ENCODE measurements around the gene VWA5B1.

VWA5B1 gene

DNA sequence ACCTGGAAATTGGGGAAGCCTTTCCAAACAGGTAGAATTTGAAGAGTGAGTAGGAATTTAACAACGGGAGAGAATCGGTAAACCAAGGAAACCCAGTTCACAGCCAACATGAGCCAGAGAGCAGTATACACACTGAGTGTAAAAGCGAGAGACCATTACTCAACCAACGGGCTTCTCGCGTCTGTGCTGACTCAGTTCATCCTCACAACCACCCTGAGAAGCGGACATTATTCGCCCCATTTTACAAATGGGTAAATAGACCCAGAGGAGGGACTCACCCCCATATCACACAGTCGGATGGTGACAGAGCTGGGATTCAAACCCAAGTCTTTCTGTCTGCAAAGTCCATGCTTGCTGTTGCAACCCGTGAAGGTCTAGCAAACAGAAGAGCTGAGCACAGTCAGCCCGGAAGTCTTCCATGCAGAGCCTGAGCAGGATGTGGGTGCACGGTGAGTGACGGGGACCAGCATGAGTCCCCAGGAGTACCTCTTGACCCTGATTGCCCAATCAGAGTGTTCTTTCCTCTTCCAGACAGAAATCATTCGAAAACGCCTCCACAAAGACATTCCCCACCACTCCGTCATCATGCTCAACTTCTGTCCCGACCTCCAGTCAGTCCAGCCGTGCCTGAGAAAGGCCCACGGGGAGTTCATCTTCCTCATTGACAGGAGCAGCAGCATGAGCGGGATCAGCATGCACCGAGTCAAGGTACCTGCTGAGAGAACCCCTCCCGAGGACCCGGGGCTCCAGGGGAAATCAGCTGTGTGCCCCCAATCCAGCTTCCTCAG, 32.3 kb downstream of the VWA5B1 start:
- DNase-seq = no peak

DNA sequence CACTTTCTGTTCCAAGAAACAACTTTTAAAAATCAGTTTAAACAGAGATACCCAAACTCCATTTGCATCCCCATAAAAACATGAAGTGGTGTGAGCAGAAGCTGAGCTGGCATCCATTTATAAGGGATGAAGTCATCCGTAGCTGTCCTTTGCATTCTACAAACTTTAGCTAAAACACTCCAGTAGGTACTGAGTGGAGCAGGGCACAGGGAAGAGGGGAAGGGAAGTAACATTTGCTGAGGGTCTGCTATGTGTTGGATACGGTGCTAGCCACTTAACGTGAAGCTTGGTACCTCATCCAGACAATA, 32.9 kb downstream of the VWA5B1 start:
- DNase-seq = no peak

DNA sequence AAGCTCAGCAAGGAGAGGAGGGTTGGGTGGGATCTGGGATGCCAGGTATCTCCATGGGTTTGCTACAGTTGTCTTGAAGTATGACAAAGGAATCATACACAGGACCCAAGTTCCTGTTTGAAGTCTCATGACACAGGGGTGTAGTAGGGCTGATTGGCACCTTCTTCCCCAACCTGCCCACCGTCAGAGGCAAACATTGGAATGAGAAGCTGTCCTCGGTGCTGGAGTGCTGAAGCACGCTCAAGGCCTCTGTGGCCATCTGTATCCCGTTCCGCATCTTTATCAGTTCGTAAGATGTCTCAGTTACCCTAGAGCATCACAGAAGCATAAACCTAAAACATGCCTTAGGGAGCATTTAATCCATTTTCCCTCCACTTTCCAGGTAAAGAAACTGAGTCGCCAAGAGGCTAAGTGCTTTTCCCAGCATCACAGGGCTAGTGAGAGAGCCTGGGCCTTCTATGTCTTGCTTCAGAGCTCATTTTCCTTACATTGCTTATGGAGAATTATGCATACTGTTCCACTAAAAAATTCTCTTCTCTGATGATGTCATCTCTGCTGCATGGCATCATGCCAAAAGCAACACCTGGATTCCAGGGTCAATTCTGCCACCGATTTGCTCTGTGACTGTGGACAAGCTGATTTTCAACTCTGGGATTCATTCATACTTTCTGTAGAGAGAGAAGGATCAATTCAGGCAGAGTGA, 34.2 kb downstream of the VWA5B1 start:
- DNase-seq = no peak

- no peak for DNase-seq
Observed at GRCh38 chr1:20325407-20325843, 34.8 kb downstream of the VWA5B1 start.

GRCh38 chr1:20325844-20326420, 35.3 kb downstream of the VWA5B1 start:
- DNase-seq = no peak

DNA sequence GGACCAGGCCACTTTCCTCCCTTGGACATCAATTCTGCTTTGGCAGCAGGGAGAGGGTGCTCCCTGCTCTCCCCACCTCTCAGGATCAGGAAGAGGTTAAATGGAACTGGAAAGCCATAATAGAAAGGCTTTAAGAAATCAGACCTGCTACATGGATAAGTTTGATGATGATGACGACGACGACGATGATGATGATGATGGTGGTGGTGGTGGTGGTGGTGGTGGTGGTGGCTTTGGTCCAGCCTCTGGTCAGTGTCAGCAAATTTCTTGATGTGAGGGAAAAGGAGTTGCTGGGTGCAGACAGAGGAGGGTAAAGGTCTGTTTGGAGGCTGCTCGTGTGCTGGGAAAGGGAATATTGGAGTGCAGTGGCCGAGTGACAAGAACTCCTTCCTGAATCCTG, 36.8 kb downstream of the VWA5B1 start:
- DNase-seq = no peak

- DNase-seq = no peak
Observed at GRCh38 chr1:20328201-20328600, 37.5 kb downstream of the VWA5B1 start.

- no peak for DNase-seq
Observed at GRCh38 chr1:20329793-20330542, 39.3 kb downstream of the VWA5B1 start.

DNA sequence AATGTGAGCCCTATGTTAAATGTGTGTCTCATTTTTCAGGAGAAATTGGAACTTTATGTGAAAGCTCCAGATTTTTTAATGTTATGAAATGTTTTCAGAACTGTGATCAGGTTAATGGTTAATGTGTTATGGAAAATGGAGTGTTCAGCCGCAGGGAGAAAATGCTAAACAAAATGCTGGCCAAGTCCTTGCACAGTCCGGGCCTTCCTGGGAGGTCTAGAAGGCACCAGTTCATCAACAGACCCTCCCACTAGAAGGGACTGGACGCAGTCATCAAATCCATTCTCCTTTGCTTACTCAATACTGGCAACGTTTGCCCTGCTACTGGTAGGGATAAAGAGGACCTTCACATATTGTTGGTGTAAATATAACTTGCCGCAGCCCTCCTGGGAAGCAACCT, 43.4 kb downstream of the VWA5B1 start:
- no peak for DNase-seq

GRCh38 chr1:20336105-20336605, 45.5 kb downstream of the VWA5B1 start:
- no peak for DNase-seq

- DNase-seq = no peak
Observed at GRCh38 chr1:20337581-20337980, 46.9 kb downstream of the VWA5B1 start.

- DNase-seq = no peak
Observed at GRCh38 chr1:20339811-20340457, 49.3 kb downstream of the VWA5B1 start.

DNA sequence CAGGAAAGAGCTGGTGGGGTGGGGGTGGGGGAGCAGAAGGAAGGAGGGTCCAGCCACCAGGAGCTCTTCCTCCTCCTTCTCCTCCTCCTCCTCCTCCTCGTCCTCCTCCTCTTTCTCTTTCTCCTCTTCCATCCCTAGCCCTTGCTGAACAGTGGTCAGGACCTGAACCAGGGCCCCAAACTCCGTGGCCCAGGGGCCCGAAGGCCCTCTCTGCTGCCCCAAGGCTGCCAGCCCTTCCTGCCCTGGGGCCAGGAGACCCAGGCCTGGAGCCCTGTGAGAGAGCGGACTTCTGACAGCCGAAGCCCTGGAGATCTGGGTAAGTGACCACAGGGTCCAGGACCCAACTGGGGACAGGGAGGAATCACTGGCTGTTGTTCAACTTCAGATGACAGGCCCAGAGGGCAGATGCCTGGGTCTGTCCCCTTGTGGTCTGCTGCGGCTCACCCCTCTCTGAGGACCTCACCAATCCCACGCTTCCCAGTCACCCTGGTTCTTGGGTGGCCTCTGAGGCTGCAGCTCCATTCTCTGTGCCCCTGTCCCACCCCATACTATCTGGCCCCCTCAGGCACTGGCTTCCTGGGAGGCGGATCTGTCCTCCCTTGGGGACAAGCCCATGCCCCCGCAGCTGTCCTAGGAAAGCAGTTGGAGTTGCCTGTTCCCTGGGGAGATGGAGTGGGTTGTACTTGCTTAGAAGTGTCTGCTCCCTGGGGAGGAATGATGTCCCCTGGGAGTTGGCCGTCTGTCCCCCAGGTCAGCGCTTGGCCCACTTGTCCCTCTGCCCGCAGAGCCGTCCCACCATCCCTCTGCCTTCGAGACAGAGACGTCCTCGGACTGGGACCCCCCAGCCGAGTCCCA, 51.8 kb downstream of the VWA5B1 start:
- DNase-seq = no peak

DNA sequence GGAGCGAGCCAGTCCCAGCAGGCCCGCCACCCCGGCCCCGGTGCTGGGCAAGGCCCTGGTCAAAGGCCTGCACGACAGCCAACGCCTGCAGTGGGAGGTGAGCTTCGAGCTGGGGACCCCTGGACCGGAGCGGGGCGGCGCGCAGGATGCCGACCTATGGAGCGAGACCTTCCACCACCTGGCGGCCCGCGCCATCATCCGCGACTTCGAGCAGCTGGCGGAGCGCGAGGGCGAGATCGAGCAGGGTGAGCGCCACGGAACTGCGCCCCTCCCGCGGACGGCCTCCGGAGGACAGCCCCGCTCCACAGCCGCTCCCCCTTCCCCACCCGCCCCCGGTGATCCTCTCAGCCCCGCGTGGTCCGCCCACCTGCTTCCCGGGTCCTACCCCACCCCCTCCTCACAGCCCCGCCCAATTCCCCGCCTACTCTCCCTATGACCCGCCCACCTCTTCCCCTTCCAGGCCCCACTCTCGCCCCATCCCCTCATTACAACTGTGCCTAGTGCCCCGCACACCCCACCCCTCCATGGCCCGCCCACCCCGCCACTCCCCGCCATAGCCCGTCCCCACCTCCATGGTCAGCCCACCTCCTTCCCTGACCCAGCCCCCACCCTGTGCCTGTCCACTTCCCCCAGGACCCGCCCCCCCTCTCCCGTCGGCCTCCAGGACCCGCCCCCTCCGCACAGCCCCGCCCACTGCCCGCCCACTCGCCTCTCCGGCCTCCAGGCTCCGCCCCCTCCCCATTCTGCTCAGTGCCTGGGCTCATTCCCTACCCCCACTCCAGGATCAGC, 52.7 kb downstream of the VWA5B1 start:
- DNase-seq = no peak

GRCh38 chr1:20343938-20344302, 53.2 kb downstream of the VWA5B1 start:
- DNase-seq = no peak

- DNase-seq = no peak
Observed at GRCh38 chr1:20344738-20345137, 54.1 kb downstream of the VWA5B1 start.

DNA sequence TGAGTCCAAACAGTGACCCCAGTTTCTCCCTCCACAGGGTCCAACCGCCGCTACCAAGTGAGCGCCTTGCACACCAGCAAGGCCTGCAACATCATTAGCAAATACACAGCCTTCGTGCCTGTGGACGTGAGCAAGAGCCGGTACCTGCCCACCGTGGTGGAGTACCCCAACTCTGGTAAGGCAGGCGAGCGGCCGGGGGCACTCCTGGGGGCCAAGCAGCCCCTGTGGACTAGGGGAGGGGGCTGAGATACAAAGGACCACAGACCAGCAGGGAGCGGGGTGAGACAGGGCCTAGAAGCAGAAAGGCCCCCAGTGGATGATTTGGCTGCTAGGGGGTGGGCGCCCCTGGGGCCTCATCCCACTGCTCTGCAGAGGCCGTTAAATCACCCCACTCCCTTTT, 54.7 kb downstream of the VWA5B1 start:
- DNase-seq = no peak

DNA sequence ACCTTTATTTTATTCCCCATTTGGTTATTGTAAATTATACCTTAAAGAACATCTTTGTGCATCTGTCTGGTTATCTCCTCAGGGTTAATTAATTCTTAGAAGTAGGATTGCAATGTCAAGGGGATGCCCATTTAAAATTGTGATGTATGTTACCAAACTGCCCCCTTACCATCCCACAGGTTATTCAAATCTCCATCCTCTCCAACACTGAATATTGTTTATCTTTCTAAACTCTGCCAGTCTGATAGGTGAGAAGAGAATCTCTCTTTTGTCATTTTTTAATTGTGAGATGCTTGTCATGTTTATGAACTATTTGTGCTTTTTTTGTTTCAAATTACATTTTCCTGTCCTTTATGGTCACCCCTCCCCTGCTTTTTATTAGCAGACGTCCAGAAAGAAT, 55.8 kb downstream of the VWA5B1 start:
- no peak for DNase-seq

- no peak for DNase-seq
Observed at GRCh38 chr1:20347699-20348098, 57.0 kb downstream of the VWA5B1 start.

DNA sequence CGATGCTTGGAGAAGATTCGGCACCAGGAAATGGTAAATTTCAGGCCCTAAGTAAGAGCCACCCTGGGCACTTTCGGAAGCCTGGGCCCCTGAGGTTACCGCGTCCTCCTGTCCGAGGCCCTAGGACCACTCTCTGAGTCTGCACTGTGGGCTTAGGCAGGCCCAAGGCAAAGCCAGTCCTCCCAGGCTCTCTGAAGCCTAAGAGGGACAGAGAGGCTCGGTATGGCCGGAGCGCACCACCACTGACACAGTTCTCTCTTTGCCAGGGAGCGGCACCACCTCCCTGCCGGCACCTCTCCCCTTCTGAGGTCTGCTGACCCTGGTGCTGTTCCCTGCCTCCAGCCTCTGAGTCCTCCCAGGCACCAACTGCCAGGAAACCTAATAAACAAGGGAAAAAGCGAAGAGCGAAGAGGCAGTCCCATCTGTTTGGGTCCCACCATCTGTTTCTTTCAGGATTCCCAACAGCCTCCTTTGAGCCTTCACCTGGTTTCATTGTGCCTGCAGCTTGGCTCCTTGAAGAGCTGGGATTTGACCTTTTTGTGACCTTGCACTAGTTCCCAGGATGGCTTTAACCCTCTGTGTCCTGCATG, 57.7 kb downstream of the VWA5B1 start:
- DNase-seq = no peak

GRCh38 chr1:20349561-20349960, 58.9 kb downstream of the VWA5B1 start:
- no peak for DNase-seq

Measured in T1000 (cell line).